Fibroblast of villous mesenchyme (primary cell): ENCODE measurements around the gene CAST. TPM values are rescaled to one million over a fixed set of nuclear protein-coding genes. Genes with fewer than 3 reads are reported as not detected.
"Not testable (repeated sequence)": the region's sequence is repeated elsewhere in the genome, so short reads cannot be mapped to it uniquely, and the experiment has no call there.

Experiments used
- DNase-seq: peaks from one replicate; pipeline ENCODE4 v3.0.0-alpha.2; 2010; ENCODE audit warnings: low read depth
- H3K4me3 ChIP-seq: 2 replicates; pipeline ENCODE4 v1.5.1; 2011; ENCODE audit warnings: low read depth, mild to moderate bottlenecking, low read length
- total RNA-seq: library from RNA; depleted of rRNA; stranded (reverse); fragments of >200 nt; gene quantifications from 2 replicates; pipeline ENCODE4 v1.2.3, GENCODE V29; 2012
- TF ChIP-seq, protein P1 (sequence below): IDR thresholded peaks from 2 replicates; pipeline ENCODE4 v1.5.1; 2012; ENCODE audit warnings: low read depth, mild to moderate bottlenecking, low read length; ENCODE audit not compliant: insufficient read depth

The CAST gene
- total RNA-seq, 1 donor, result 200 TPM

DNA sequence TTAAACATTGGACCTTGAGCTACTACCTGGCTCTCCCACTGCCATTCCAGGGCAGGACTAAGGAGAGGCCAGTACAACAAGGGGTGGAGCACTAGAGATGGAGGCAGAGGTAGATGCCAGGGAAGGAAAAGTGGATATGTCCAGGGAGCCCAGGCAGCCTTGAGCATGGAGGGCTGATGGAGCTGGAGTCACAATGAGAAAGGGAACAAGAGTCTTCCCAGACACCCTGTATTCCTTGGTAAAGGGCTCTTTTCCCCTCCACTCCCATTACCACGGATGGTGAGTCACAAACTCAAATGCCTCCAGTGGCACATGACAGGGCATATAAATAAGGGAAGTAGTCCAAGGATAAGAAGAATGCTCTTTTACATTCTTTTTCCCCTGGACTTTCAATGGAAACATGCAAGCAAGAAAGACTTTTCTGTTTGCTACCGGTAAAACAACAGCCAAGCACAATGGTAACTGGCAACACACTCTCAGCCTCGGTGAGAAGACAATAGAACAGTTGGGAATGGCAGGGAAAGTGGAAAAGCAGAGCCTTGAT, 128.9 kb downstream of the CAST start:
- H3K4me3 ChIP-seq, result no peak overlapping the region
- DNase-seq, result peak; percentile 30
- TF ChIP-seq, protein P1, sequence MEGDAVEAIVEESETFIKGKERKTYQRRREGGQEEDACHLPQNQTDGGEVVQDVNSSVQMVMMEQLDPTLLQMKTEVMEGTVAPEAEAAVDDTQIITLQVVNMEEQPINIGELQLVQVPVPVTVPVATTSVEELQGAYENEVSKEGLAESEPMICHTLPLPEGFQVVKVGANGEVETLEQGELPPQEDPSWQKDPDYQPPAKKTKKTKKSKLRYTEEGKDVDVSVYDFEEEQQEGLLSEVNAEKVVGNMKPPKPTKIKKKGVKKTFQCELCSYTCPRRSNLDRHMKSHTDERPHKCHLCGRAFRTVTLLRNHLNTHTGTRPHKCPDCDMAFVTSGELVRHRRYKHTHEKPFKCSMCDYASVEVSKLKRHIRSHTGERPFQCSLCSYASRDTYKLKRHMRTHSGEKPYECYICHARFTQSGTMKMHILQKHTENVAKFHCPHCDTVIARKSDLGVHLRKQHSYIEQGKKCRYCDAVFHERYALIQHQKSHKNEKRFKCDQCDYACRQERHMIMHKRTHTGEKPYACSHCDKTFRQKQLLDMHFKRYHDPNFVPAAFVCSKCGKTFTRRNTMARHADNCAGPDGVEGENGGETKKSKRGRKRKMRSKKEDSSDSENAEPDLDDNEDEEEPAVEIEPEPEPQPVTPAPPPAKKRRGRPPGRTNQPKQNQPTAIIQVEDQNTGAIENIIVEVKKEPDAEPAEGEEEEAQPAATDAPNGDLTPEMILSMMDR, result no peak

DNA sequence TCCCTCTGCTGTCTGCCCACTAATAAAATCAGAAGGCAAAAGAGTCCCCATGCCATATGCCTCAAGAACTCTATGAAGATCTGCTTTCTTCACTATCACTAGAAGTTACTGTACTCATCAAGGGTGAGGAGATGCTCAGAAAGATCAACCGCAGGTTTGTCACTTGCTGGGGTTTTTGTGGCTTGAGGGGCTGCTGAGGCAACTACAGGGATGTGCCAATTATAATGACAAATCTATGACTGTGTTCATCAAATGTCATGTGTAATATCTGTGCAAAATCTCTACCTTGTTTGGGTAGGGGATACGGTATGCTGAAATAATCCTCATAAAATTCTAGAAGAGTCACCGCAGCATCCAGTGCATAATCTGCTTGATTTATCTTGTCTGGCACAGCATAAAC, 132.6 kb downstream of the CAST start:
- TF ChIP-seq, protein P1, result no peak
- no peak overlapping the region for H3K4me3 ChIP-seq
- DNase-seq, result no peak

DNA sequence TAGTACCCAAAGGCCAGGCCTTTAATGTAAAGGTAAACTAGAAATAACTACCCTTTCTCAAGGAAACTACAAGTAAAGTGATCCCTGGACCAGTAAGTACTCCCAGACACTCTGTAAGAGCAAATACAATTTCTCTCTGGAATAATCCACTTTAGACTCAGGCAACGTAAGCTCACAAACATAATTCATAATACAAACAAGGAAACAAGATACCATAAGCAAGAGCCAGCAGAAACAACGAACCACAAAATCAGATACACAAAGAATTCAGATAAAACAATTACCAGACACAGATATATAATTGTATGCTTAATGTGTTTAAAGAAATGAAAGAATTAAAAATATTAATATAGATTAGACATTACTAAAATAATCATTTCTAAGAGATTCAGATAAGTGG, 133.4 kb downstream of the CAST start:
- no peak for DNase-seq
- TF ChIP-seq, protein P1, result no peak
- no peak overlapping the region for H3K4me3 ChIP-seq

DNA sequence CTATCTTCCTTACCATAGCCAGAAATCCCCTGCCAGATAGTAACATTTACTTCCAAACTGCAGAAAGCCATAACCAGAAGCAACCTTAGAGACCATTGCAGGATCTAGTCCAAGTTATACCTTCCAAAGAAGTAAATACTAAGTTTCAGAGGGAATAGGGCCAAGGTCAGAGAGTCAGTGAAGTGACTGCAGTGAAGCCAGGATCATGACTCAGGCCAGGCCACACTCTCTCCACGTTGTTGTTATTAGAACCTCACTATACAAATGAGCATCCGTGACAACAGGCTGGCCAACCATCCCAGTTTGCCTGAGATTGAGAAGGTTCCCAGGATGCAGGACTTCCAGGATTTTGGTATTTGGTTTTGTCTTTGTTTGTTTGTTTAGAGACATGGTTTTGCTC, 134.3 kb downstream of the CAST start:
- DNase-seq, result no peak
- no peak overlapping the region for H3K4me3 ChIP-seq
- TF ChIP-seq, protein P1, result no peak

DNA sequence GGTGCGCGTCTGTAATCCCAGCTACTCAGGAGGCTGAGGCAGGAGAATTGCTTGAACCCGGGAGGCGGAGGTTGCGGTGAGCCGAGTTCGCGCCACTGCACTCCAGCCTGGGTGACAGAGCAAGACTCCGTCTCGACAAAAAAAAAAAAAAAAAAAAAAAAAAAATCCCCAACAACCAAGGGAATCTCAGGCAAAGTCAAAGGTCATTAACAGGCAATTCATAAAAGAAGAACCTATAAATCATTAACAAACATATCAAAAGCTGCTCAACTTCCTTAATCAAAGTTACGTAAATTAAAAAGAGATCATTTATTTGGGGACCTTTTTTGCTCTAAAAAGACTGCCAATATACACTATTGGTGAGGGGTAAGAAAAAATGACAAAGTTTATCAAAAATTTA, 139.5 kb downstream of the CAST start:
- DNase-seq, H3K4me3 ChIP-seq: not testable (repeated sequence)

DNA sequence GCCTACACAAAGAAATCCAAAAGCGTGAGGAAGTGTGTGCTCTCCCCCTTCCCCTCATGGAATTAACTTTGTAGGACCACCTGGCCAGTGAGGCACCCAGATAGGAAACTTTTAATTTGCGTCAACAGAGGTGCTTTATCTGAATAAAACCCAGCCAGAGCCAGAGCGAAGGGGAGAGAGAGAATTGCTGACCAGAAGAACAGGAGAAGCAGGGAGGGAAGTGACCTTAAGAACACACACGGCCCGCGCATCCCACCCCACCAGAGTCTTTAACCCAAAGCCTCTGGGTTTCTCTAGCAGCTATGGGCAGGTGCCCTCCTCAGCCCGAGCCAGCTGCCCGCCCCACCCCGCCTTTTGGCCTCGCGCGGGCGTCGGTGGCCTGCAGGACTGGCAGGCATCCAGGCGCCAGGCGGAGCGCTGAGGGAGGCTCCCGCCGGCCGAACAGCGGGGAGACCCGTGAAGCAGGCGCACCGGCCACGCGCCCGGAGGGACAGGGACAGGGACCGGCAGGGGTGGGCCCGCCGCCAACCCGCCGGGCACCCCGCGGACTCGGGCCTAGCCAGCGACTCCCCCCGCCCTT, 145.0 kb downstream of the CAST start:
- TF ChIP-seq, protein P1, result no peak
- peak; percentile 67 for DNase-seq
- H3K4me3 ChIP-seq, result peak overlapping the region; percentile 79

DNA sequence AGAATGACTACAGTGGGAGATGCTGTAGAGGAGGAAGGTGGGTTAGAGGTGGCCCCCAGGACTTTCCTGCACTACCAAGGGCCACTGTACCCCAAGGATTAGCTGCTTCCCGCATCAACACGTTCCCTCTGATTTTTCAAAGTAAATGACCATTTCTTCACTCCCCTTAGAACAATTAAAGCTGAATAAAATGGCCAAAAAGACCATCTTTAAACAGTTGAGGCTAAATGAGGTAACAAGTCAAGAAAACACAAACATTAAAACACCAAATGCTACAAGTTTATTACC, 146.3 kb downstream of the CAST start:
- DNase-seq, result no peak
- TF ChIP-seq, protein P1, result no peak
- H3K4me3 ChIP-seq, result peak overlapping the region; percentile 79
